Measurements from ENCODE around the gene MAP3K5.

DNA sequence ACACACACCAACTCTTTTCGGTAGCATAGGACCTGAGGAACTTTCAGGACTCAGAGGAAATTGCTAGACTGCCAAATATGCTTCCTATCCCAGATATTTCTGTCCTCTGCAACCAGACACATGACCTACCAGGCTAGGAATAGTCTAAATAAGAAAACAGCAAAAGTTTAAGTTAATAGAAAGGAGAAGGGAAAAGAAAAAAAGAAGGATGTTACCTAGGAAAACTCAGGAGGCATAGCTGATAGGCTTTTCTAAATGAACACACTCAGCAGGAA, 74.6 kb downstream of the MAP3K5 start:
- TF ChIP-seq, protein P1, sequence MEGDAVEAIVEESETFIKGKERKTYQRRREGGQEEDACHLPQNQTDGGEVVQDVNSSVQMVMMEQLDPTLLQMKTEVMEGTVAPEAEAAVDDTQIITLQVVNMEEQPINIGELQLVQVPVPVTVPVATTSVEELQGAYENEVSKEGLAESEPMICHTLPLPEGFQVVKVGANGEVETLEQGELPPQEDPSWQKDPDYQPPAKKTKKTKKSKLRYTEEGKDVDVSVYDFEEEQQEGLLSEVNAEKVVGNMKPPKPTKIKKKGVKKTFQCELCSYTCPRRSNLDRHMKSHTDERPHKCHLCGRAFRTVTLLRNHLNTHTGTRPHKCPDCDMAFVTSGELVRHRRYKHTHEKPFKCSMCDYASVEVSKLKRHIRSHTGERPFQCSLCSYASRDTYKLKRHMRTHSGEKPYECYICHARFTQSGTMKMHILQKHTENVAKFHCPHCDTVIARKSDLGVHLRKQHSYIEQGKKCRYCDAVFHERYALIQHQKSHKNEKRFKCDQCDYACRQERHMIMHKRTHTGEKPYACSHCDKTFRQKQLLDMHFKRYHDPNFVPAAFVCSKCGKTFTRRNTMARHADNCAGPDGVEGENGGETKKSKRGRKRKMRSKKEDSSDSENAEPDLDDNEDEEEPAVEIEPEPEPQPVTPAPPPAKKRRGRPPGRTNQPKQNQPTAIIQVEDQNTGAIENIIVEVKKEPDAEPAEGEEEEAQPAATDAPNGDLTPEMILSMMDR (IDR thresholded peaks at IDR 0.05; ENCODE audit: insufficient read depth, low read length, poor library complexity, severe bottlenecking): no peak
- no peak for TF ChIP-seq EZH2phosphoT487 (conservative IDR thresholded peaks at IDR 0.05; ENCODE audit: low read length)
